Suprapubic skin (tissue), 4 donors: ENCODE measurements around the gene PMVK.

Experiments
- CTCF ChIP-seq, 2 donors: fragments of 200-600 bp in 1 of 2; fragments of 450-650 bp in 1 of 2; sonication (generic) in 1 of 2; IDR thresholded peaks; one replicate each; pipeline ENCODE4 v1.5.1; 2016 to 2019; ENCODE audit warnings: antibody characterized with exemption in 2 of 2, mild to moderate bottlenecking in 1 of 2, moderate library complexity in 1 of 2
- POLR2A ChIP-seq, 2 donors: fragments of 450-650 bp; IDR thresholded peaks; one replicate each; pipeline ENCODE4 v1.6.1; 2017; ENCODE audit warnings: antibody characterized with exemption in 2 of 2, mild to moderate bottlenecking in 2 of 2, moderate library complexity in 2 of 2
- POLR2AphosphoS5 ChIP-seq, 3 donors: sonication (generic); formaldehyde crosslinking; IDR thresholded peaks; one replicate each; pipeline ENCODE4 v1.6.1; 2017; ENCODE audit warnings: antibody characterized with exemption in 3 of 3

- no peak for TF ChIP-seq CTCF (IDR thresholded peaks at IDR 0.05)
- no peak for TF ChIP-seq POLR2A (IDR thresholded peaks at IDR 0.05)
- TF ChIP-seq POLR2AphosphoS5 (IDR thresholded peaks at IDR 0.05) = no peak
Observed at GRCh38 chr1:154934358-154934948, 2.1 kb downstream of the PMVK start.
